Stimulated activated CD8-positive, alpha-beta memory T cell treated with anti-CD3 and anti-CD28 coated beads, Interleukin-12 subunit alpha, Interleukin-12 subunit beta, amount 100 ng/mL, for 4 hours (primary cell): ENCODE measurements around the gene EYA3.

Experiments used
- DNase-seq: peaks from one replicate; pipeline ENCODE4 v3.0.0-alpha.2; 2020; ENCODE audit warnings: low read depth

EYA3 gene

GRCh38 chr1:28113242-28113572, 24.8 kb upstream of the EYA3 start:
- DNase-seq: no peak

GRCh38 chr1:28112388-28113241, 24.2 kb upstream of the EYA3 start:
- no peak for DNase-seq

GRCh38 chr1:28111157-28111556, 22.7 kb upstream of the EYA3 start:
- no peak for DNase-seq

GRCh38 chr1:28110555-28110954, 22.1 kb upstream of the EYA3 start:
- no peak for DNase-seq

GRCh38 chr1:28109639-28110038, 21.2 kb upstream of the EYA3 start:
- DNase-seq: no peak

GRCh38 chr1:28108001-28108400, 19.6 kb upstream of the EYA3 start:
- no peak for DNase-seq

GRCh38 chr1:28104866-28105467, 16.6 kb upstream of the EYA3 start:
- DNase-seq: no peak

GRCh38 chr1:28102189-28102588, 13.8 kb upstream of the EYA3 start:
- DNase-seq: no peak

GRCh38 chr1:28099050-28099769, 10.8 kb upstream of the EYA3 start:
- DNase-seq: no peak

- no peak for DNase-seq
Observed at GRCh38 chr1:28097100-28097472, 8.7 kb upstream of the EYA3 start.

- DNase-seq: no peak
Observed at GRCh38 chr1:28096210-28097099, 8.0 kb upstream of the EYA3 start.

GRCh38 chr1:28091043-28091781, 2.8 kb upstream of the EYA3 start:
- peak; percentile 50 for DNase-seq

- no peak for DNase-seq
Observed at GRCh38 chr1:28087614-28088167, 719 bp downstream of the EYA3 start.

- DNase-seq: no peak
Observed at GRCh38 chr1:28086651-28087050, 1.8 kb downstream of the EYA3 start.

- DNase-seq: no peak
Observed at GRCh38 chr1:28085129-28085528, 3.3 kb downstream of the EYA3 start.

GRCh38 chr1:28083876-28084275, 4.5 kb downstream of the EYA3 start:
- DNase-seq: no peak

- DNase-seq: no peak
Observed at GRCh38 chr1:28078680-28079626, 9.5 kb downstream of the EYA3 start.

GRCh38 chr1:28078262-28078661, 10.1 kb downstream of the EYA3 start:
- DNase-seq: no peak

GRCh38 chr1:28074892-28075511, 13.4 kb downstream of the EYA3 start:
- no peak for DNase-seq

- DNase-seq: no peak
Observed at GRCh38 chr1:28073867-28074266, 14.5 kb downstream of the EYA3 start.
